Left kidney (tissue), 2 donors: ENCODE measurements around the gene B4GALNT1. TPM values are rescaled to one million over a fixed set of nuclear protein-coding genes. Genes with fewer than 3 reads are reported as not detected.
"Not testable (repeated sequence)": the region's sequence is repeated elsewhere in the genome, so short reads cannot be mapped to it uniquely, and the experiment has no call there.

Source experiments
- DNase-seq: peaks from one replicate; pipeline ENCODE4 v3.0.0-alpha.2; 2013
- polyA plus RNA-seq: library from polyadenylated mRNA; unstranded; fragments of 120-200 nt; gene quantifications from one replicate; pipeline ENCODE4 v1.2.1, GENCODE V29; 2013; ENCODE audit not compliant: insufficient read length

The B4GALNT1 gene
- polyA plus RNA-seq, 1 donor, result 0.80 TPM

- DNase-seq, result no peak
Observed at GRCh38 chr12:57609101-57609780, 23.8 kb downstream of the B4GALNT1 start.

DNA sequence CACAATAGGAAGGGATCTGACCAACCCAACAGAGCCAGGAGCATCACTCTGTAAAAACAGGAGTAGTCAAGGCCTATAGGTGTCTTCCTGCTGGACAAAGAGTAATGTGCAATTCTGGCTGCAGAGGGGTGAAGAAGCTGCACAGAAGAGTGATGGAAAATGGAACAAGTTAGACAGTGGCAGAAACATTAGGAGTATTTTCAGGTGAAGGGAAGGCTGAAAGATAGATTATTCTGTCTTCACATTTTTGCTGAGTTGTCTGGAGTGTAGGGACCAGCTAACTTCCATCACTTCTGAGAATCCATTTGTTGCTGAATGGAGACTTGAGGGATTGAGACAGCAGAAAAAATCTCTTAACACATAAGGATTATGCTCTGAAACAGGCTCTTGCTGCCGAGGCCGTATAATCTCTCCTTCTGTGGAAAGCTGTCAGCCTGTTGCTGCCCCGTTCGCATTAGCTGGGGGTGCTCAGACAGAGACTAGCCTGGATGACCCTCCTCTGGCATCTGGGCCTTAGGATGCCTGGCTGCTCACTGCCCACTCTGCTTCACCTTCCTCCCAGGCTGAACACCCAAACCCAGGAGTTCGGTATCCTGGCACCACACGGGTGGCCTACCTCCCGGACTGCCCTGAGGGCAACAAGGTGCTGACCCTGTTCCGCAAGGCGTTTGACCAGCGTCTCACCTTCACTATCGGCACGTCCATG is 24.9 kb downstream of the B4GALNT1 start:
- no peak for DNase-seq

DNA sequence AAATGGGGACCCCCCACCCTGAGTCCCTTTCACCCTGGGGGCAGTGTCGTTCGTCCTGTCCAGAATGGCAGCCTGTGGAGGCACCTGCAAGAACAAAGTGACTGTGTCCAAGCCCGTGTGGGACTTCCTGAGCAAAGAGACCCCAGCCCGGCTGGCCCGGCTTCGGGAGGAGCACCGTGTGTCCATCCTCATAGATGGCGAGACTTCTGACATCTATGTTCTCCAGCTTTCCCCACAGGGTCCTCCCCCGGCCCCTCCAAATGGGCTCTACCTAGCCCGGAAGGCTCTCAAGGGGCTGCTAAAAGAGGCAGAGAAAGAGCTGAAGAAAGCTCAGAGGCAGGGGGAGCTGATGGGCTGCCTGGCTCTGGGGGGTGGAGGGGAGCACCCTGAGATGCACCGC is 26.2 kb downstream of the B4GALNT1 start:
- DNase-seq, result no peak

- DNase-seq, result no peak
Observed at GRCh38 chr12:57606399-57606798, 26.6 kb downstream of the B4GALNT1 start.

DNA sequence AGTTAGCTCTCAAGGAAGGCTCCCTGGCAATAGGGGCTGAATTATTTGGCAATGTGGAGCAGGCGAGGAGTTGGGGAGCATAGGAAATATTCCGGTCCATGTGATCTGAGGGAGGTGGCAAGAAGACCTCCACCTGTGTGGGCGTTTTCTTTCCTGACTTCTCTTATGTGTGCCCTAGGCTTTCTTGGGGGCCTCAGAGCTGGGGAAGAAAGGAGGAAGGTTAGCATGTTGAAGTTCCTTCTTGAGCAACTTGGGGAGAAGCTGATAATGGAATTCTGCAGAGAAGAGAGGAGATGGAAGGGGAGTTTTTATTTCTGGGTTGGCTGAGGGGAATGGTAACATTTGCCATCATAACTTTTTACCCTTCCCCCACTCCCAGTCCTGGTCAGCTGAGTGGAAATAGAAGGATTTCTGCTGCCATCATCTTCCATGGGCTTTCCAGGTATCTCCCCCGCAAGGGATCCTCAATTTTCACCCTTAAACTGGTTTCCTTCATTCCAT is 27.1 kb downstream of the B4GALNT1 start:
- DNase-seq, result no peak

- no peak for DNase-seq
Observed at GRCh38 chr12:57604992-57605810, 27.8 kb downstream of the B4GALNT1 start.

DNA sequence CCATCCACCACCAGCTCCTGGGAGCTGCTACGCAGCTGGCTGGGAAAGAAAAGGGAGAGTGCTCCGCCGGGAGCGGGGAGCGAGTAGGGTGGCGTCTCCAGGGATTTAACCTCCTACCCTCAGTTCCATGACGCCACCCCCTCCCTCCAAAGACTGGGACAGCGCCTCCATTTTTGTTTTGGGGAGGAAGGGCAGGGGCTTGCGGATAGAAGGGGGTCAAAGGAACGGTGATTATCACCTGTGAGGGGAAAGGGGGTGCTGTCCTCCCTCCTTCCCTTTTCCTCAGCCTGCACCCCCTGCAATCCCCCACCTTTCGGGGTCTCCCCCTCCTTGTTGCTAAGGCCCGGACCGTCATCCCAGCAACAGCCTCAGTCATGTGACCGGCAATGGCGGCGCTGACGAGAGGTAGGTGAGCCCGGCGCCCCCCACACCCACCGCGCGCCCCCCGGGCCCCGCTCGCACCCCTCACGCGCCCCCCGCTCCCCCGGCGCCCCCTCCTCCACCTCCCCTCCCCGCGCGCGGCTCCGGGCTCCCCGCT is 28.5 kb downstream of the B4GALNT1 start, which contains the start of gene DTX3:
Gene DTX3, plus strand, starts transcription at position 371 of the 538 bp plus-strand sequence. CDS start 1,694 bp downstream, outside the sequence.
- DNase-seq, result no peak

DNA sequence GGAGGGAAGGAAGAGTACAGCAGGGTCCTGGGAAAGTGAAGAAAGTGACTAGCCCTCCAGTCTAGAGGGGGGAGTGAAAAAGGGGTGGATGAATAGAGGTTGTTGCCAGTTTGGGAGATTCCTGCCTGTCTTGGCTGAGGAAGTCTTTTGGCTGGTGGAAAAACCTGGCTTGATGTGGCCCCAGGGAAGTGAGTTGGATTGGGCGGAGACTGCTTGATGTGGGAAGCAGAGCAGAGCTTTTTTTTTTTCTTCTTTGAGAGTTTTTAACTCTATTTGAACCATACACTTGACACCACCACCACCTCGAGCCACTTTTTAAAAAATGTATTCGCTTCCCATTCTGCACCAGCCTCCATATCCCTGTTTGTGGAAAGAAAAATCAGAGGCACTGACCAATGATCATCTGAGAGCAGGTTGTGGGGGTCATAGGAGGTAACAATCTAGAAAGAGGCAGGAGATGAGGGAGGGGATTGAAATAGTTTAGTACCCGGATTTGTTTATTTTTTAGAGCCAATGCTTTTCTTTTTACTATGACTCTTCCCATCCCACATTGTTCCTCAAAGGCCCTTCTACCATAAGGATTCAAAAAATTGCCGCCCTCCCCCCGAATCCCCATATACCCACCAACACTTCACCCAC is 29.1 kb downstream of the B4GALNT1 start:
- DNase-seq, result peak; percentile 70

DNA sequence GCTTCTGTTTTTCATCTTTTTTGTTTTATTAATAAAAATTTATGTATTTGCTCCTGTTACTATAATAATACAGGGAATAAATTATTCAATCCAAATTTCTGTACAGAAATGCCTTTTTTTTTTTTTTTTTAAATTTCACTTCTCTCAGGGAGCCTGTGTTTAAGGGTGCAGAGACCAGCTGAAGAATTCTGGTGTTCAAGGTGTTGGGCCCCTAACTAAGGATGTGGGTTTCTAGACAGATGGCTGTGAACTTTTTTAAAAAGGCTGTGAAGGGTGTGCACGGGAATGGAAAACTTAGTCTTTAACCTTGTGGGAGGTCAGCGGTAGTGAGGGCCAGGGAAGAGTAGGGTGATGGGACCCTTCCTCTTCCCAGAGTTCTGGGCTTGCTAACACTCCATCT is 29.7 kb downstream of the B4GALNT1 start:
- no peak for DNase-seq

DNA sequence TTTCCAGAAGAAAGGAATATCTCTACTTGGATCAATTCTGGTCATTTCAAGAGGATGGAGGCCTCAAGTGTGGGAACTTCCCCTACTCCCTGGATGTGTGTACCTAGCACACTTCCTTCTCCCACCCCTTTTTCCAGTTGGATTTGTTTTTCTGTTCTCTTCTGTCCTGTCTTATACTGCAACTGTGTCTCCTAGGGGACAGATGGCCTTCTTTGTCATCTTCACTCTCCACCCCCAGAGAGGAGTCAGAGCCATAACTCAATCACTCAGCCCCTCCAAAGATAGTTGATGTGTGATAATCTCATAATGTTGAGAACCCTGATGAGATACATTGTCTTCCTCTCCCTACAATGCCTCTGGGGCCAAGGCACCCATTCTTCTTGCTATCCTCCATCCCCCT is 30.5 kb downstream of the B4GALNT1 start:
- DNase-seq, result no peak

GRCh38 chr12:57600395-57600794 is 32.6 kb downstream of the B4GALNT1 start:
- DNase-seq, result no peak

GRCh38 chr12:57593187-57593586 is 39.8 kb downstream of the B4GALNT1 start:
- no peak for DNase-seq

DNA sequence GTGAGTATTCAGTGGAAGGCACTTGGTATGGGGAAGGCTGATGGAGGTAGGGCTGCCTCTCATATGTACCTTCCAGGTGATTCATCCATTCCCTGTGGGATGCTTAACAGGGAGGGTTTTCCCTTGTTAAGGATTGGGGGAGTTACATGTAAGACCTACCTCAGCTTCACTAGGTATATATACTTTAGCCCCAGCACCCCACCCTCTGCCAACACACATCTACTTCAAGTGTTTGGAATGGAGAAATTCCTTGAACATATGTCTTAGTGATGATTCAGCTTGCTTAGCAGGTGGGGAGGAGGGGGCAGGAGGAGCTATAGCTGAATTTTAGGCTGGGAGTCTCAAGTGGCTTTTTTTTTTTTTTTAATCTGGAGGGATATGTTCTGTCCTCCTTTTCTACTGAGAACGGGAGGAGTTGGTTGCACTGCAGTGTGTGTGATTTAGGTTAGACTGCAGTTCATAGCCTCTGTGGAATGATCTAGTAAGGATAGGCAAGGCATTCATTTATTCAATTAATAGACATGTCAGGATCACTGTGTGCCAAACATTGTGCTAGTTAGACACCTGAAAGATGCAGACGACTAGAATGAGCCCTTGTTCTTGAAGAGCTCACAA is 40.3 kb downstream of the B4GALNT1 start:
- DNase-seq, result no peak

GRCh38 chr12:57591782-57592325 is 41.1 kb downstream of the B4GALNT1 start:
- DNase-seq, result no peak

GRCh38 chr12:57590864-57591781 is 41.9 kb downstream of the B4GALNT1 start, which contains the start of gene PIP4K2C:
TSS of gene PIP4K2C (plus strand) at chr12:57591192. CDS start at chr12:57591290, 98 bp downstream.
- peak; percentile 79 for DNase-seq

- no peak for DNase-seq
Observed at GRCh38 chr12:57590479-57590863, 42.5 kb downstream of the B4GALNT1 start.

GRCh38 chr12:57588951-57589610 is 43.9 kb downstream of the B4GALNT1 start:
- not testable (repeated sequence) for DNase-seq

DNA sequence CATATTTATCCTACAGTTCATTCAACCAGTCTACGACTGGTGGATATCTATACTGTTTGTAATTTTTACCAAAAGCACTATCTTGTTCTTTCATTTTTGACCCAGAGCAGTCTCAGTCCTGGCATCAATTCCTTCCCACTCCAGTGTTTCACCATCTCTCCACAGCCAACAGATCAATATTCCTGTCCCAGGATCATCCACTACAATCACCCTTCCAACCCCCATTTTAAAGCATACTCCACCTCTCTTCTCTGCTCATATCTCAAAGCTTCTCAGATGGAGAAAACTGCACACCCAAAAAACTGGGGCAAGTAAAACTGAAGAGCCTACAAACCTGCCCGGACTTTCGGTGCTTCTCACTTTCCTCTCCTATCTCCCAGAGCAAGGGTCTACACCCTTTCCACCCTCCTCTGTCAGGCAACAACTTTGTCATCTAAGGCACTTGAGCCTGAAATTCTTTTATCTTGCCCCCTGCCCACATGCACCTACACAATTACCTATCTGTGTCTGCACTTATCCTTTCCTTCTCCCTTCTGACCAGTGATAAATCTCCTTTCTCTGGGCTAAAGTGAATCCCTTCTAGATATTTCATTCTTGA is 46.1 kb downstream of the B4GALNT1 start:
- no peak for DNase-seq

- DNase-seq, result no peak
Observed at GRCh38 chr12:57586128-57586527, 46.9 kb downstream of the B4GALNT1 start.
